CD14-positive monocyte (primary cell): ENCODE measurements around the gene TRMT13. TPM values are rescaled to one million over a fixed set of nuclear protein-coding genes. Genes with fewer than 3 reads are reported as not detected.

Experiments used
- DNase-seq, 3 donors: peaks; one replicate each; pipeline ENCODE4 v3.0.0-alpha.2; 2011 to 2022
- H2AFZ ChIP-seq: 2 replicates; pipeline ENCODE4 v1.6.0; 2012; ENCODE audit warnings: mild to moderate bottlenecking, low read depth, low read length, inconsistent platforms; ENCODE audit not compliant: insufficient read depth, poor library complexity, severe bottlenecking
- H3K27ac ChIP-seq, 2 donors: 1 replicate in 1 of 2; 2 replicates in 1 of 2; pipeline ENCODE4 v1.5.1; 2012 to 2013; ENCODE audit warnings: low read length in 2 of 2, control low read depth in 1 of 2, inconsistent platforms in 1 of 2, low read depth in 1 of 2, mild to moderate bottlenecking in 1 of 2
- H3K27me3 ChIP-seq, 2 donors: one replicate each; pipeline versions ENCODE4 v1.6.0 to v1.6.1; 2011 to 2013; ENCODE audit warnings: low read length in 2 of 2; ENCODE audit not compliant: control insufficient read depth in 2 of 2, insufficient read depth in 2 of 2
- H3K36me3 ChIP-seq, 2 donors: replicated peaks in 1 of 2; 1 replicate in 1 of 2; 2 replicates in 1 of 2; pipeline versions ENCODE4 v1.5.1 to v1.6.1; 2012 to 2013; ENCODE audit warnings: low read length in 2 of 2, control low read depth in 1 of 2, inconsistent platforms in 1 of 2, mild to moderate bottlenecking in 1 of 2; ENCODE audit not compliant: insufficient read depth in 2 of 2, control insufficient read depth in 1 of 2
- H3K4me1 ChIP-seq, 2 donors: 1 replicate in 1 of 2; 2 replicates in 1 of 2; pipeline versions ENCODE4 v1.5.1 to v1.6.1; 2012 to 2013; ENCODE audit warnings: low read length in 2 of 2, control low read depth in 1 of 2, inconsistent platforms in 1 of 2, mild to moderate bottlenecking in 1 of 2, moderate library complexity in 1 of 2; ENCODE audit not compliant: insufficient read depth in 2 of 2, control insufficient read depth in 1 of 2
- H3K4me2 ChIP-seq: replicated peaks from 2 replicates; pipeline ENCODE3; 2012; ENCODE audit warnings: low read length, moderate library complexity, mild to moderate bottlenecking; ENCODE audit not compliant: poor library complexity, severe bottlenecking; ENCODE audit errors: extremely low read depth
- H3K4me3 ChIP-seq, 3 experiments: fragments of 200-600 bp in 1 of 3; sonication (generic) in 1 of 3; replicated peaks in 1 of 3; 1 replicate in 2 of 3; 2 replicates in 1 of 3; pipeline ENCODE4 v1.5.1; 2011 to 2013; ENCODE audit warnings: low read length in 3 of 3, mild to moderate bottlenecking in 3 of 3, control low read depth in 2 of 3, low read depth in 2 of 3, inconsistent platforms in 1 of 3, moderate library complexity in 1 of 3
- H3K79me2 ChIP-seq: 2 replicates; pipeline ENCODE4 v1.6.0; 2012; ENCODE audit warnings: mild to moderate bottlenecking, control low read depth, inconsistent platforms, low read length, moderate library complexity; ENCODE audit not compliant: insufficient read depth
- H3K9ac ChIP-seq: 2 replicates; pipeline ENCODE4 v1.6.0; 2017; ENCODE audit warnings: low read length, mild to moderate bottlenecking; ENCODE audit not compliant: insufficient read depth, poor library complexity, severe bottlenecking
- H3K9me3 ChIP-seq, 2 donors: replicated peaks in 1 of 2; 1 replicate in 1 of 2; 2 replicates in 1 of 2; pipeline versions ENCODE4 v1.5.1 to v1.6.1; 2012 to 2013; ENCODE audit warnings: low read length in 2 of 2, control low read depth in 1 of 2; ENCODE audit not compliant: control insufficient read depth in 1 of 2, insufficient read depth in 1 of 2
- H4K20me1 ChIP-seq: 2 replicates; pipeline ENCODE4 v1.6.0; 2012; ENCODE audit warnings: mild to moderate bottlenecking, low read length, control low read depth, moderate library complexity; ENCODE audit not compliant: insufficient read depth
- H3K27ac Mint-ChIP-seq, 7 donors: one replicate each; pipeline ENCODE4 v1.8.0; 2020; ENCODE audit warnings: mild to moderate bottlenecking in 7 of 7, mixed read lengths in 7 of 7, moderate library complexity in 6 of 7, inconsistent platforms in 2 of 7
- H3K27me3 Mint-ChIP-seq, 3 donors: one replicate each; pipeline ENCODE4 v1.8.0; 2021 to 2022; ENCODE audit warnings: low read depth in 3 of 3, mild to moderate bottlenecking in 3 of 3, mixed read lengths in 3 of 3, moderate library complexity in 3 of 3, inconsistent platforms in 1 of 3
- H3K36me3 Mint-ChIP-seq, 2 donors: one replicate each; pipeline ENCODE4 v1.8.0; 2020; ENCODE audit warnings: mixed read lengths in 2 of 2, inconsistent platforms in 1 of 2, mild to moderate bottlenecking in 1 of 2
- H3K4me1 Mint-ChIP-seq: one replicate; pipeline ENCODE4 v1.8.0; 2020; ENCODE audit warnings: mild to moderate bottlenecking, mixed read lengths
- H3K4me3 Mint-ChIP-seq, 2 donors: one replicate each; pipeline ENCODE4 v1.8.0; 2020; ENCODE audit warnings: mild to moderate bottlenecking in 2 of 2, mixed read lengths in 2 of 2, moderate library complexity in 1 of 2
- H3K9me3 Mint-ChIP-seq, 7 donors: one replicate each; pipeline ENCODE4 v1.8.0; 2020 to 2022; ENCODE audit warnings: mixed read lengths in 7 of 7, mild to moderate bottlenecking in 6 of 7, moderate library complexity in 6 of 7, inconsistent platforms in 2 of 7
- CTCF ChIP-seq: fragments of 200-600 bp; IDR thresholded peaks from one replicate; pipeline ENCODE4 v1.8.0; 2022; ENCODE audit warnings: antibody characterized with exemption, mild to moderate bottlenecking
- WGBS: methylation state at CpG from one replicate; pipeline ENCODE4 v1.1.5; 2013; ENCODE audit warnings: missing lambda C conversion rate; ENCODE audit not compliant: insufficient coverage; 5-methylcytosine and 5-hydroxymethylcytosine counted together
- intact Hi-C, 2 donors: fragments of 100-400 bp; cut with micrococcal nuclease; formaldehyde crosslinking; loops; one replicate each; pipeline versions ENCODE4 v1.15.0 to v1.15.1; 2023
- polyA plus RNA-seq, 3 donors: library from polyadenylated mRNA; depleted of rRNA in 1 of 3; unstranded in 2 of 3; stranded (reverse) in 1 of 3; fragments of 300-500 nt in 2 of 3; fragments of >200 nt in 1 of 3; fragmentation: Illumina TruSeq in 2 of 3; gene quantifications; 1 replicate in 2 of 3; 2 replicates in 1 of 3; pipeline ENCODE4 v1.2.3, GENCODE V29; 2012 to 2021

The TRMT13 gene
- polyA plus RNA-seq, 3 donors = 2.2 to 8.1 (median 2.3) TPM

DNA sequence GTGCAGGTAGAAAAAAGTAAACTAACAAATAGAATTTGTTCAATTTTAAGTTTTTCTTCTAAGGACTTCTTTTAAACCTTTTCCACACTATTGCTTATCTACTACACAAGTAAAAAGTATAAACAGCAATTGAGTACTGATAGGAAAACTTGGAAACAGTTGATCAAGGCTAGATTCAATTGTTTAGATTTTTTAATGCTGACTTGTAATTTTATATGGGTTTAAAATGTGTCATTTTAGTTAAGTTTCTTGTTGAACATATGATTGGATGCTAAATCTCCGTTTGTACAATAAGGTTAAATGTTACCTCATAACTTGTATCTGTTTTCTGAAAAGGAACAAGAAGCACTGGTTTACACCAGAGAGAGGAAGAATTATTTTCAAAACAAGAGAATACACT, 5.7 kb upstream of the TRMT13 start:
- Histone ChIP-seq H3K4me3 (no peak overlapping the region), H3K9ac (no peak overlapping the region), H3K4me1 (peaks cover 5 to 9% of the 10 kb centered on the region in 2 donors), H4K20me1 (no peaks in the 10 kb centered on the region), H3K79me2 (peaks cover 36% of the 10 kb centered on the region), H3K36me3 (peaks cover 0 to 12% of the 10 kb centered on the region in 2 donors), H3K27me3 (no peaks in the 10 kb centered on the region), H3K27ac (no peak overlapping the region), H3K4me2 (no peak overlapping the region), H2AFZ (no peak overlapping the region), H3K9me3 (no peaks in the 10 kb centered on the region)
- Mint-ChIP-seq H3K27me3 (no peaks in the 10 kb centered on the region), H3K4me1 (peaks cover 7% of the 10 kb centered on the region), H3K4me3 (no peak overlapping the region), H3K27ac (no peak overlapping the region), H3K36me3 (peaks cover 12% of the 10 kb centered on the region in 2 donors), H3K9me3 (no peaks in the 10 kb centered on the region)
- intact Hi-C loops = no loop called here
- WGBS = no CpG with 5 or more reads among the region's 1 CpG
- no peak for DNase-seq
- no peak for TF ChIP-seq CTCF

- H2AFZ ChIP-seq = no peak overlapping the region
- peaks cover 1 to 8% of the 10 kb centered on the region in 2 donors for H3K36me3 Mint-ChIP-seq
- no peaks in the 10 kb centered on the region for H3K9me3 ChIP-seq
- no peak overlapping the region for H3K27ac ChIP-seq
- no CpG with 5 or more reads among the region's 5 CpGs for WGBS
- no peak for TF ChIP-seq CTCF
- H3K27me3 ChIP-seq = no peaks in the 10 kb centered on the region
- H3K9ac ChIP-seq = no peak overlapping the region
- intact Hi-C loops = loop anchor here (5.0 kb wide), 3 partner anchors 93 to 137 kb away; partner anchors contain the start of genes RTCA (in 2 of the 2) and DBT (in 1 of the 2)
- DNase-seq = no peak
- peaks cover 14 to 22% of the 10 kb centered on the region in 2 donors for H3K4me1 ChIP-seq
- H4K20me1 ChIP-seq = no peaks in the 10 kb centered on the region
- H3K36me3 ChIP-seq = no peaks in the 10 kb centered on the region
- H3K9me3 Mint-ChIP-seq = no peaks in the 10 kb centered on the region
- no peaks in the 10 kb centered on the region for H3K27me3 Mint-ChIP-seq
- H3K4me2 ChIP-seq = no peak overlapping the region
- no peak overlapping the region for H3K4me3 ChIP-seq
- H3K79me2 ChIP-seq = peaks cover 62% of the 10 kb centered on the region
- no peak overlapping the region for H3K27ac Mint-ChIP-seq
- peaks cover 21% of the 10 kb centered on the region for H3K4me1 Mint-ChIP-seq
- no peak overlapping the region for H3K4me3 Mint-ChIP-seq
Measured at GRCh38 chr1:100130552-100131077, 2.3 kb upstream of the TRMT13 start.
